AG10803 (cell line): ENCODE measurements around the gene MFSD6.
"Not testable (repeated sequence)": the region's sequence is repeated elsewhere in the genome, so short reads cannot be mapped to it uniquely, and the experiment has no call there.

Experiments used
- DNase-seq: peaks from one replicate; pipeline ENCODE4 v3.0.0; 2010; ENCODE audit warnings: low read depth
- H3K4me3 ChIP-seq: 2 replicates; pipeline ENCODE4 v1.5.1; 2011; ENCODE audit warnings: mild to moderate bottlenecking, low read length, control low read depth
- TF ChIP-seq, protein P1 (sequence below): conservative IDR thresholded peaks from 2 replicates; pipeline ENCODE4 v1.5.1; 2011; ENCODE audit warnings: mild to moderate bottlenecking, low read length, control low read depth, inconsistent platforms

MFSD6 gene

DNA sequence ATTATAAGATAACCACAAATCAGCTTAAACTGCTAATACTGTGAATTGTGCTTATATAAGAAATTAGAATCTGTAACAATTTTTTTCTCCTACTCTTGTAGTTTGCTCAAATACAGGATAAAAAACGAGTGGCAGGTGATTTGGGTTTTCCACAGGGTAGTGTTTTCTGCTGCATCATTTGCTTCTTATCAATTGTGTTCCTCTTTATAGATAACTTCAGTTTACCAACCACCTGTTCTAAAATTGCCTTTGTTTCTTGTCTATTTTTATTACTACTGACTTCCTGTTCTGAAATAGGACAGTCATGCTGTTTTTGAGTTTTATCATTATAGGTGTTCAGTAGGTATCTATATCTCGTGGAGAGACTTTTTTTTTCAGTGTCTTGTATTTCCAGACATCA, 56.9 kb downstream of the MFSD6 start:
- TF ChIP-seq, protein P1, sequence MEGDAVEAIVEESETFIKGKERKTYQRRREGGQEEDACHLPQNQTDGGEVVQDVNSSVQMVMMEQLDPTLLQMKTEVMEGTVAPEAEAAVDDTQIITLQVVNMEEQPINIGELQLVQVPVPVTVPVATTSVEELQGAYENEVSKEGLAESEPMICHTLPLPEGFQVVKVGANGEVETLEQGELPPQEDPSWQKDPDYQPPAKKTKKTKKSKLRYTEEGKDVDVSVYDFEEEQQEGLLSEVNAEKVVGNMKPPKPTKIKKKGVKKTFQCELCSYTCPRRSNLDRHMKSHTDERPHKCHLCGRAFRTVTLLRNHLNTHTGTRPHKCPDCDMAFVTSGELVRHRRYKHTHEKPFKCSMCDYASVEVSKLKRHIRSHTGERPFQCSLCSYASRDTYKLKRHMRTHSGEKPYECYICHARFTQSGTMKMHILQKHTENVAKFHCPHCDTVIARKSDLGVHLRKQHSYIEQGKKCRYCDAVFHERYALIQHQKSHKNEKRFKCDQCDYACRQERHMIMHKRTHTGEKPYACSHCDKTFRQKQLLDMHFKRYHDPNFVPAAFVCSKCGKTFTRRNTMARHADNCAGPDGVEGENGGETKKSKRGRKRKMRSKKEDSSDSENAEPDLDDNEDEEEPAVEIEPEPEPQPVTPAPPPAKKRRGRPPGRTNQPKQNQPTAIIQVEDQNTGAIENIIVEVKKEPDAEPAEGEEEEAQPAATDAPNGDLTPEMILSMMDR: no peak
- H3K4me3 ChIP-seq: no peak overlapping the region
- DNase-seq: no peak

DNA sequence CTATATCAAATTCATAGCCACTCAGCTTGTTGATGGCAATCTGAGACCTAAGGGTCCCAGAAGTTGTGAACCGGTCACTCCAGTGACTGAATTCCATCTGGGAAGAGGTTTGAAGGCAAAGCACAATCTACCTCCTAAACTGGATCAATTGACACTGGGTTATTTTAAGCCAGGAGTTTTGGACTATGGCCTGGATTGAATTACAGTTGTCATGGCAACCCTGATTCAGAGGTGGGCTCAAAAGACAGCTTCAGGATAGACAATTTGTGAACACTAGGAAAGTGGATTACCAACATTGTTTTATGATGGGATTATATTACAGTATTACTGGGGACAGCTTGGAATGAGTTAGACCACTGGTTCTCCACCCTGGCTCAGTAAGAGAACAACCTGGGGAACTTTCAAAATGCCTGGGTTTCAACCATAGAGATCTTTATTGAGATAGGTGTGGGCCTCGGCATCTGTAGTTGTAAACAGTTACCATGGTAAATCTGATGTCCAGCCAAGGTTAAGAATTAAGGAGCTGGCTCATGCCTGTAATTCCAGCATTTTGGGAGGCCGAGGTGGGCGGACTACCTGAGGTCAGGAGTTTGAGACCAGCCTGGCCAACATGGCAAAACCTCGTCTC, 58.8 kb downstream of the MFSD6 start:
- no peak for DNase-seq
- H3K4me3 ChIP-seq: no peak overlapping the region
- TF ChIP-seq, protein P1: no peak

DNA sequence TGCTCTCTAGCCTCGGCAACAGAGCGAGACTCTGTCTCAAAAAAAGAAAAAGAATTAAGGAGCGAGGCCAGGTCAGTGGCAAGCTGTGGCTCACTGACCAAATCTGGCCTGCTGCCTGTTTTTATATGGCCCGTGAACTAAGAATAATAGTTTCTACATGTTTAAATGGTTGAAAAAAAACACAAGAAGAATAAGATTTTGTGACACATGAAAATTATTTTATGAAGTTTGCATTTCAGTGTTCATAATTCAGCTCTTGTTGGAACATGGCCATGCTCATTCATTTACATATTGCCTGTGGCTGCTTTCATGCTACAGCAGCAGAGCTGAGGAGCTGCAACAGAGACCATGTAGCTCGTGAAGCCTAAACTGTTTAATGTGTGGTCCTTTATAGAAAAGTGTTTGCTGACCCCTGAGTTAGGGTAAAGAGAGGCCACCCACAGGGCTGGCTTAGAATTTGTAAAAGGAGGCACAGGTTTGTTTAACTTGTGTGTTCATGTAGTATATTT, 59.5 kb downstream of the MFSD6 start:
- peak; percentile 52 for DNase-seq
- TF ChIP-seq, protein P1: no peak
- no peak overlapping the region for H3K4me3 ChIP-seq

DNA sequence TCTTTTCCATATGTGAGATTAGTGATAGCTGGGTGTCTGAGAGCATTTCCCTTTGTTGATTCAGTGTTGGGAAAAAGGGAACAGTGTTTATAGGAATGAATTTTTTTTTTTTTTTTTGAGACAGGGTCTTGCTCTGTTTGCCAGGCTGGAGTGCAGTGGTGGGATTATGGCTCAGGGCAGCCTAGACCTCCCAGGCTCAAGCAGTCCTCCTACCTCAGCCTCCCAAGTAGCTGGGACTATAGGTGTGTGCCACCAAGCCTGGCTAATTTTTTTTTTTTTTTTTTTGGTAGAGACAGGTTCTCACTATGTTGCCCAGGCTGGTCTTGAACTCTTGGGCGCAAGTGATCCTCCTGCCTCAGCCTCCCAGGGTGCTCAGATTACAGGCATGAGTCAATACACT, 60.2 kb downstream of the MFSD6 start:
- not testable (repeated sequence) for DNase-seq, H3K4me3 ChIP-seq

DNA sequence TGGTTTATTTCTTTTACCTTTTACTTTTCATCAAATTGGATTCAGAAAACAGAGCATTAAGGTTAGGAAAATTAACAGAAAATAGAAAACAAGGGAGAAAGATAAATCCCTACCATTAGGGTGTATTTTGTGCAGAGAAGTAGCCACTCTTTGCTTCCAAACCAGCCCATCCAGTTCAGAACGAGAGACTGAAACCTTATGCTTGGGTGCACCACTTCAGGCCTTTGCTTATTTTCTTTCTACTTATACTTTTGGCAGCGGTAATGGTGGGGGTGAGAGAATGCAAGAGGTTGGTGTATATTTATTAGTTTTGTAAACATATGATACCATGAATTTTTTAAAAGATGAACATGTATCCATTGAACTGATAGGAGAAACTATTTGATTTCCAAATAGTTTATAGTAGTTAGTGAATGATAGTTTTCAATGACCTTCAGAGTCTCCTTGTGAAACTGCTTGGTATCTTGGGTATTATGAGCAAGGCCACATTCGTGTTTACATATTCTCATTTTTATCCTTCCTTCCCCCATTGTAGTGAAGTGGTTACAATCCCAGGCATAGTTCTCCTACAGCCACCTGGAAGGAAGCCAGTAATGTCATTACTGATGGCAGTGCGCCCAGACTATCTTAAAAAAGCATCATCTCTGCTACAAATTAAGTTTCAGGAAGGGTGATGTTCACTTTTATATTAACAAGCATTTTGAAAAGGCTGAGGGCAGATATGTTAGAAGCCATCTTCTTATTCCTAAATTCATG, 60.8 kb downstream of the MFSD6 start:
- peak; percentile 96 for DNase-seq
- H3K4me3 ChIP-seq: no peak overlapping the region
- TF ChIP-seq, protein P1: no peak

DNA sequence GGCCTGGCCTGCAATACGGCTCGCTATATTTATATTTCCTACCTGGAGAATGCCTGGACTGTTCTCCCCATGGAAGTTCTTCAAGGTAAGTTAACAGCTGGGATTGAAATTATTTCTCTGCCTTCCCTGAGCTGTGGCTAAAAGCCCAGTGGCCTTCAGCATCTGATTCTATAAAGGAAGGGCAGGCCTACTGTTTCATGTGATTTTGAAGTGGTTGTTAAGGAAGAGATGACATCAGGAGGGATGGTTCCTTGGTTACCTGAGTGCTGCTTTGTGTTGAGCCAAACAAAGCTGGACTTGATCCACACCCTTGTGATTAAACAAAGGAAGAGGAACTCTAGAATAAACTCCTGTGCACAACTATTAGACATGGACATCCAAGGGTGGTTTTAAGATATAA, 61.6 kb downstream of the MFSD6 start:
- no peak overlapping the region for H3K4me3 ChIP-seq
- TF ChIP-seq, protein P1: no peak
- DNase-seq: peak; percentile 64

DNA sequence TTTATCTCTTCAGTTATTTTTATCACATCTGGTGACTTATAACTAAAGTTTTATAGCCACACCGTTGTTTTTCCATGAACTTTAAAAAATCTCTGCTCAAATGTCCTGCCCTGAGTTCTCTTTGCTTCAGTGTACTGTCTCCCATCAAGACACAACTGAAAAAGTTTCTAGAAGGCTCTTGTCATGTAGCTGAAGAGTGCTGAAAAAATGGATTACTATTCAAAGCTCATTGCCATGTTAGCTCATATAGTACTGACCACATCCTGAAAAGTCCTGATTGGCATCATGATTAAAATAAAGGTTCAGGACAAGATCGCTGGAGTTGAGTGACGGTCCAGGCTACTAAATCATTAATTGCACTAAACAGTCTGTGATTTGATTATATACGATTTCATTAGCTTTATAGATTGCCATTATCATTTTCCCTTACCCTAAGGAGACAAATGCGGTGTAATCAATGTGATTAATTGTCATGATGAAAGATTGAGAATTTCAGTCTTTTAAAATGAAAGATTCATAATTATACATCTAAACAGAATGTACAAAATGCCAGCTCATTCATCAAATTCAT, 62.2 kb downstream of the MFSD6 start:
- H3K4me3 ChIP-seq: no peak overlapping the region
- TF ChIP-seq, protein P1: no peak
- DNase-seq: no peak
